PC-9 (cell line): ENCODE results near the gene AMOTL2. TPM values are rescaled to one million over a fixed set of nuclear protein-coding genes. Genes with fewer than 3 reads are reported as not detected.

Experiments
- BruUV-seq: library from RNA; stranded (reverse); fragments of 400-500 nt; replicated peaks from 2 replicates; lab custom pipeline; 2021; lab: Mats Ljungman, UMichigan
- CTCF ChIA-PET: fragments of 300-600 bp; sonication (Branson Sonifier 250); formaldehyde crosslinking; loops from one replicate; lab custom pipeline; 2022; ENCODE audit warnings: antibody characterized with exemption; lab: Charles Lee
- POLR2A ChIA-PET: fragments of 300-600 bp; sonication (Branson Sonifier 250); formaldehyde crosslinking; loops from one replicate; lab custom pipeline; 2022; ENCODE audit warnings: antibody characterized with exemption; ENCODE audit not compliant: unreplicated experiment; lab: Charles Lee
- DNase-seq, 2 experiments: peaks; one replicate each; pipeline versions ENCODE4 v3.0.0 to v3.0.0-alpha.2; 2015 to 2022; ENCODE audit warnings: mixed read lengths in 1 of 2
- H2AFZ ChIP-seq: fragments of 200-600 bp; sonication (generic); 2 replicates; pipeline ENCODE4 v1.8.1; 2017; ENCODE audit warnings: antibody characterized with exemption
- H3F3A ChIP-seq: fragments of 200-600 bp; sonication (generic); 2 replicates; pipeline ENCODE4 v1.8.1; 2017; ENCODE audit warnings: antibody characterized with exemption, mild to moderate bottlenecking, low read depth; ENCODE audit not compliant: insufficient read depth
- H3K27ac ChIP-seq: fragments of 200-600 bp; sonication (generic); 2 replicates; pipeline ENCODE4 v1.6.1; 2016; ENCODE audit warnings: mixed run types
- H3K27me3 ChIP-seq: fragments of 200-600 bp; sonication (generic); 2 replicates; pipeline ENCODE4 v1.6.1; 2016; ENCODE audit warnings: low read depth, mixed run types; ENCODE audit not compliant: insufficient read depth
- H3K36me3 ChIP-seq: fragments of 200-600 bp; sonication (generic); 2 replicates; pipeline ENCODE4 v1.6.1; 2016; ENCODE audit warnings: low read depth, mixed run types
- H3K4me1 ChIP-seq: fragments of 200-600 bp; sonication (generic); replicated peaks from 2 replicates; pipeline ENCODE4 v1.6.1; 2016; ENCODE audit warnings: mixed run types; ENCODE audit not compliant: insufficient read depth
- H3K4me2 ChIP-seq: fragments of 200-600 bp; sonication (generic); 2 replicates; pipeline ENCODE4 v1.6.1; 2017; ENCODE audit warnings: mixed run types
- H3K4me3 ChIP-seq: fragments of 200-600 bp; sonication (generic); 2 replicates; pipeline ENCODE4 v1.6.1; 2016; ENCODE audit warnings: mixed run types
- H3K79me2 ChIP-seq: fragments of 200-600 bp; sonication (generic); 2 replicates; pipeline ENCODE4 v1.6.1; 2017; ENCODE audit warnings: low read depth, mixed run types
- H3K9me2 ChIP-seq: fragments of 200-600 bp; sonication (generic); 2 replicates; pipeline ENCODE4 v1.8.1; 2017; ENCODE audit warnings: mild to moderate bottlenecking; ENCODE audit not compliant: insufficient read depth
- H3K9me3 ChIP-seq: fragments of 200-600 bp; sonication (generic); 2 replicates; pipeline ENCODE4 v1.8.1; 2016; ENCODE audit warnings: low read depth; ENCODE audit not compliant: insufficient read depth
- H4K20me1 ChIP-seq: fragments of 200-600 bp; sonication (generic); 2 replicates; pipeline ENCODE4 v1.8.1; 2017; ENCODE audit not compliant: insufficient read depth
- EZH2 ChIP-seq: fragments of 200-600 bp; sonication (generic); IDR thresholded peaks from 2 replicates; pipeline ENCODE4 v1.8.0; 2017; ENCODE audit warnings: antibody characterized with exemption, low read depth
- intact Hi-C: fragments of 100-400 bp; cut with micrococcal nuclease; formaldehyde crosslinking; loops from one replicate; pipeline ENCODE4 v1.10.0; 2022; ENCODE audit not compliant: unreplicated experiment
- total RNA-seq: library from RNA; stranded (reverse); gene quantifications from 2 replicates; pipeline ENCODE4 v1.2.3, GENCODE V29; 2021
- TF ChIP-seq, protein P1 (sequence below): fragments of 200-600 bp; sonication (generic); conservative IDR thresholded peaks from 2 replicates; pipeline ENCODE4 v1.6.1; 2017; ENCODE audit warnings: mixed run types, antibody characterized with exemption, mild to moderate bottlenecking, moderate library complexity

Gene AMOTL2
- total RNA-seq, 1 experiment from 2014 or later: 147 TPM

DNA sequence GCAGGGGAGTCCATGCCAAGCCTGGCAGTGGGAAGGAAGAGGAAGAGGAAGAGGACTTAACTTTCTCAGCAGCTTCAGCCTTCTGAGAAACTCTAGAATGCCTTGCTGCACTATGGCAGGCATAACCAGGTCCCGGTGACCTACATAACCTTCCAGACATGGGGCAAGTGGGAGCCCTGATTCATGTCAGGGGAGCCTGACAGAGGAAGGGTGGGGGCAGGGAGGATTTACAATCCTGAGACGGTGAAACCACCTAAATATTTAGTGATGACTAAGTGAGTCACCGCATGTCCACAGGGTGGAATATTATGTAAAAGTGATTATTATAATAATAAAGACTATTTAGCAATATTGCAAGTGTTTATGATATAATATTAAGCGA, 46.7 kb downstream of the AMOTL2 start:
- DNase-seq: peak; percentile 84 to 94
- H3K79me2 ChIP-seq: peaks cover 9% of the 10 kb centered on the region
- H3K27me3 ChIP-seq: no peaks in the 10 kb centered on the region
- ChIA-PET POLR2A (interaction anchor here (0.6 to 3.0 kb wide), 8 partner anchors 10 to 754 kb away, joined by 3 to 18 read pairs (median 5); partner anchors contain the start of genes AMOTL2 and CDV3), CTCF (interaction anchor here (0.8 kb wide), 1 partner anchor 37 kb away, joined by 4 read pairs; no protein-coding TSS in a partner anchor)
- peak overlapping the region; percentile 23; the same call in 1 of the 2 replicates for H3K4me3 ChIP-seq
- peaks cover 97% of the 10 kb centered on the region for H3K4me1 ChIP-seq
- H3K4me2 ChIP-seq: peak overlapping the region; percentile 69
- H3K9me2 ChIP-seq: no peaks in the 10 kb centered on the region
- H2AFZ ChIP-seq: no peak overlapping the region
- no peaks in the 10 kb centered on the region for H3K36me3 ChIP-seq
- peaks cover 76% of the 10 kb centered on the region for H3F3A ChIP-seq
- no peak for TF ChIP-seq EZH2
- TF ChIP-seq, protein P1, sequence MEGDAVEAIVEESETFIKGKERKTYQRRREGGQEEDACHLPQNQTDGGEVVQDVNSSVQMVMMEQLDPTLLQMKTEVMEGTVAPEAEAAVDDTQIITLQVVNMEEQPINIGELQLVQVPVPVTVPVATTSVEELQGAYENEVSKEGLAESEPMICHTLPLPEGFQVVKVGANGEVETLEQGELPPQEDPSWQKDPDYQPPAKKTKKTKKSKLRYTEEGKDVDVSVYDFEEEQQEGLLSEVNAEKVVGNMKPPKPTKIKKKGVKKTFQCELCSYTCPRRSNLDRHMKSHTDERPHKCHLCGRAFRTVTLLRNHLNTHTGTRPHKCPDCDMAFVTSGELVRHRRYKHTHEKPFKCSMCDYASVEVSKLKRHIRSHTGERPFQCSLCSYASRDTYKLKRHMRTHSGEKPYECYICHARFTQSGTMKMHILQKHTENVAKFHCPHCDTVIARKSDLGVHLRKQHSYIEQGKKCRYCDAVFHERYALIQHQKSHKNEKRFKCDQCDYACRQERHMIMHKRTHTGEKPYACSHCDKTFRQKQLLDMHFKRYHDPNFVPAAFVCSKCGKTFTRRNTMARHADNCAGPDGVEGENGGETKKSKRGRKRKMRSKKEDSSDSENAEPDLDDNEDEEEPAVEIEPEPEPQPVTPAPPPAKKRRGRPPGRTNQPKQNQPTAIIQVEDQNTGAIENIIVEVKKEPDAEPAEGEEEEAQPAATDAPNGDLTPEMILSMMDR: no peak
- BruUV-seq: no TSS peak
- H3K9me3 ChIP-seq: no peaks in the 10 kb centered on the region
- intact Hi-C loops: loop anchor here (1.0 to 5.0 kb wide), 8 partner anchors 8 to 755 kb away; partner anchors contain the start of genes AMOTL2 and CDV3
- peak overlapping the region; percentile 97 for H3K27ac ChIP-seq
- H4K20me1 ChIP-seq: no peaks in the 10 kb centered on the region

DNA sequence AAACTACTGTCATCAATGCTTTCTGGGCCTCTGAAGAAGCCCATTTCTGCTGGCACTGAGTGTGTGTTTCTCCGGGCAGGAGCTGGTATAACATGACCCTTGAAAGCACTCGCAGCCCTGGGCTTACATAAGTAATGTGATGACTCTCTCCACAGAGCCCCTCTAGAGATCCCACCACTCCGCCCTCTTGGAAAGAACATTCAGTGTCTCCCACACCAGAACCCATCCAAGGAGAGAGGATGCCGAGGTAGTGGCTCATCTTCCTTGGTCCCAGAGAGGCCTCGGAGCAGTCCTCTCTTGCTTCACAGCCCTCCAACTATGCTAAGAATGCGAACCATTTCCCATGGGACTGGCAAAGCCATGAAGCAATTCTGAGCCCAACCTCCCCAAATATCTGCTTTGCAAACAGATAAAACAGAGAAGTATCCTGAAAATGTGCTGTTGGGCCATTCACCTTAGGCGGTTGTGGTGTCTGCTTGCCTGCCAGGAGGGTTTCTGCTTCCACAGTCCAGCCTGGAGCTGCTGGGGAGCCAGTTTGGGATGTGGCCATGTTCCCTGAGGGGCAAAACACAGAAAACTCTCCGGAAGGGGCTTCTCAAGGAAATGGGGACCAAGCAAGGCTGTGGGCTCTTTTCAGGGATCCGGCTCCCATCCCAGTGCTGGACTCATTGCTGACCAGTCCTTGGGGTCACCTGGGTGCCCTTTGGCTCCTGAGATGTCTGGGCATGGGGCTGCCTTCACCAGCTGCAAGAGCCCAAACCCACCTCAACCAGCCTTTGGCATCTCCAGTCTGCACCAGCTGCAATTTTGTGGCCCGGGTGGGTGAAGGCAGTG, 47.3 kb downstream of the AMOTL2 start:
- Histone ChIP-seq H3K27ac (peak overlapping the region; percentile 97), H3K9me2 (no peaks in the 10 kb centered on the region), H3K27me3 (no peaks in the 10 kb centered on the region), H3K36me3 (no peaks in the 10 kb centered on the region), H3K4me1 (peaks cover 91% of the 10 kb centered on the region), H2AFZ (no peak overlapping the region), H3F3A (peaks cover 73% of the 10 kb centered on the region), H3K9me3 (no peaks in the 10 kb centered on the region), H3K4me3 (peak overlapping the region; percentile 23; the same call in 1 of the 2 replicates), H3K79me2 (peaks cover 13% of the 10 kb centered on the region), H4K20me1 (no peaks in the 10 kb centered on the region), H3K4me2 (peak overlapping the region; percentile 69)
- peak; percentile 86 to 98 for DNase-seq
- intact Hi-C loops: loop anchor here (1.0 to 5.0 kb wide), 8 partner anchors 8 to 755 kb away; partner anchors contain the start of genes AMOTL2 and CDV3
- BruUV-seq: TSS peak; percentile 50
- CTCF ChIA-PET: interaction anchor here (0.8 kb wide), 1 partner anchor 38 kb away, joined by 4 read pairs; no protein-coding TSS in a partner anchor
- POLR2A ChIA-PET: interaction anchor here (0.6 to 3.0 kb wide), 7 partner anchors 9 to 753 kb away, joined by 3 to 18 read pairs (median 5); partner anchors contain the start of genes AMOTL2 and CDV3
- no peak for TF ChIP-seq EZH2
- TF ChIP-seq, protein P1: no peak

DNA sequence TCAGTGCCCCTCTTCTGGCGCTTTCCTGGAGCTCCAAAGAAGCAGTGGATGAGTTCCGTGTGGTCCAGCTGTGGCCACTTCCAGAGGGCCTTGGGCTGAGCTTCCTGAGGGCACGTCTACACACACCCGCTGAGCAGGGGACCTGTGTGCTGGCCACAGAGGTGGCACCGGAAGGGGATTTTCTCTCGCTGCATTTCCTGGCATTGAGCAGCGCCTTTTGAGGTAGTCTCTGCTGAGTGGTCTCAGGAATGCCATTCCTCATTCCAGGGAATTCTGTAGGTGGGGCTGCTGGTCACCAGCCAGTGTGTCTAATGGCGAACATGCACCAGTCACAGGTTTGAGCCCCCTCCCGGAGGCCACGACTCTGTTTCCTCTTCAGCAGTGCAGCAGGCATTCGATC, 48.1 kb downstream of the AMOTL2 start:
- peaks cover 87% of the 10 kb centered on the region for H3K4me1 ChIP-seq
- ChIA-PET CTCF (interaction anchor here (0.7 to 0.8 kb wide), 2 partner anchors 11 to 25 kb away, joined by 3 to 4 read pairs; no protein-coding TSS in a partner anchor), POLR2A (interaction anchor here (0.6 to 3.0 kb wide), 7 partner anchors 9 to 48 kb away, joined by 3 to 18 read pairs (median 10); partner anchors contain the start of gene AMOTL2)
- peak overlapping the region; percentile 97 for H3K27ac ChIP-seq
- peak overlapping the region; percentile 69 for H3K4me2 ChIP-seq
- TF ChIP-seq, protein P1: no peak
- TF ChIP-seq EZH2: no peak
- H4K20me1 ChIP-seq: no peaks in the 10 kb centered on the region
- H3K9me3 ChIP-seq: no peaks in the 10 kb centered on the region
- no peaks in the 10 kb centered on the region for H3K36me3 ChIP-seq
- peaks cover 66% of the 10 kb centered on the region for H3F3A ChIP-seq
- intact Hi-C loops: loop anchor here (2.0 to 5.0 kb wide), 2 partner anchors 39 to 754 kb away; partner anchors contain the start of gene CDV3
- no peaks in the 10 kb centered on the region for H3K27me3 ChIP-seq
- no peak overlapping the region for H2AFZ ChIP-seq
- H3K79me2 ChIP-seq: peaks cover 13% of the 10 kb centered on the region
- no peak for DNase-seq
- no peaks in the 10 kb centered on the region for H3K9me2 ChIP-seq
- BruUV-seq: no TSS peak
- H3K4me3 ChIP-seq: peak overlapping the region; percentile 4; the same call in 1 of the 2 replicates
